IMR-90 (cell line): ENCODE data around the gene VWCE. TPM values are rescaled to one million over a fixed set of nuclear protein-coding genes. Genes with fewer than 3 reads are reported as not detected.

Experiments used
- ATAC-seq: fragments of 200-7000 bp; cut with Tn5 transposase; 2 replicates; pipeline ENCODE4 v1.9.1; 2020; ENCODE audit warnings: low read depth, mild to moderate bottlenecking, moderate library complexity
- BruUV-seq: library from RNA; stranded (reverse); fragments of 400-500 nt; replicated peaks from 2 replicates; lab custom pipeline; 2021; lab: Mats Ljungman, UMichigan
- CTCF ChIA-PET: fragments of 300-600 bp; formaldehyde crosslinking; extraction: SDS; loops from one replicate; lab custom pipeline; 2021; ENCODE audit warnings: antibody characterized with exemption; lab: Yijun Ruan, JAX
- POLR2A ChIA-PET: fragments of 300-600 bp; sonication (Branson Sonifier 250); formaldehyde crosslinking; loops from one replicate; lab custom pipeline; 2022; ENCODE audit warnings: antibody characterized with exemption; ENCODE audit not compliant: unreplicated experiment; lab: Charles Lee
- DNase-seq: peaks from one replicate; pipeline ENCODE4 v3.0.0; 2013
- H2AFZ ChIP-seq: replicated peaks from 2 replicates; pipeline ENCODE3; 2013; ENCODE audit warnings: low read length, mild to moderate bottlenecking; ENCODE audit not compliant: poor library complexity
- H2AK5ac ChIP-seq: 2 replicates; pipeline ENCODE4 v1.6.1; 2013; ENCODE audit warnings: low read depth, low read length, inconsistent platforms
- H2AK9ac ChIP-seq: replicated peaks from 2 replicates; pipeline ENCODE3; 2013; ENCODE audit warnings: mild to moderate bottlenecking, low read depth, low read length, moderate library complexity; ENCODE audit not compliant: poor library complexity
- H2BK120ac ChIP-seq: 2 replicates; pipeline ENCODE4 v1.6.1; 2013; ENCODE audit warnings: low read depth, low read length, inconsistent platforms
- H2BK15ac ChIP-seq: 3 replicates; pipeline ENCODE4 v1.6.1; 2013; ENCODE audit warnings: low read depth, low read length, inconsistent platforms
- H2BK20ac ChIP-seq: 2 replicates; pipeline ENCODE4 v1.6.1; 2013; ENCODE audit warnings: low read depth, mild to moderate bottlenecking, inconsistent platforms, low read length, moderate library complexity
- H2BK5ac ChIP-seq: 2 replicates; pipeline ENCODE4 v1.6.1; 2013; ENCODE audit warnings: mild to moderate bottlenecking, low read depth, low read length, inconsistent platforms; ENCODE audit not compliant: poor library complexity, severe bottlenecking
- H3K14ac ChIP-seq: replicated peaks from 2 replicates; pipeline ENCODE4 v1.6.1; 2013; ENCODE audit warnings: low read depth, low read length, inconsistent platforms
- H3K18ac ChIP-seq: 2 replicates; pipeline ENCODE4 v1.6.1; 2013; ENCODE audit warnings: low read depth, low read length, control low read depth
- H3K23ac ChIP-seq: 2 replicates; pipeline ENCODE4 v1.6.1; 2013; ENCODE audit warnings: low read depth, low read length, inconsistent platforms
- H3K27ac ChIP-seq: 2 replicates; pipeline ENCODE4 v1.5.1; 2013; ENCODE audit warnings: mild to moderate bottlenecking, control low read depth, low read length; ENCODE audit not compliant: insufficient read depth
- H3K27me3 ChIP-seq: 2 replicates; pipeline ENCODE4 v1.6.1; 2013; ENCODE audit warnings: low read length; ENCODE audit not compliant: control insufficient read depth, insufficient read depth
- H3K36me3 ChIP-seq: 2 replicates; pipeline ENCODE4 v1.6.1; 2013; ENCODE audit warnings: low read length, mixed read lengths; ENCODE audit not compliant: control insufficient read depth, insufficient read depth
- H3K4ac ChIP-seq: 2 replicates; pipeline ENCODE4 v1.6.1; 2013; ENCODE audit warnings: low read depth, low read length, inconsistent platforms
- H3K4me1 ChIP-seq: 2 replicates; pipeline ENCODE4 v1.6.1; 2013; ENCODE audit warnings: low read length, mixed read lengths; ENCODE audit not compliant: control insufficient read depth, insufficient read depth
- H3K4me2 ChIP-seq: 2 replicates; pipeline ENCODE4 v1.6.1; 2013; ENCODE audit warnings: low read depth, mild to moderate bottlenecking, control low read depth, low read length, moderate library complexity
- H3K4me3 ChIP-seq: 2 replicates; pipeline ENCODE4 v1.5.1; 2013; ENCODE audit warnings: low read depth, mild to moderate bottlenecking, control low read depth, low read length, moderate library complexity; ENCODE audit not compliant: insufficient read depth
- H3K56ac ChIP-seq: 2 replicates; pipeline ENCODE4 v1.6.1; 2013; ENCODE audit warnings: low read length, inconsistent platforms; ENCODE audit not compliant: insufficient read depth; ENCODE audit errors: extremely low read depth
- H3K79me1 ChIP-seq, 2 experiments: 2 replicates each; pipeline ENCODE4 v1.6.1; 2013; ENCODE audit warnings: low read length in 2 of 2, inconsistent platforms in 1 of 2, low read depth in 1 of 2
- H3K9ac ChIP-seq: 2 replicates; pipeline ENCODE4 v1.6.1; 2013; ENCODE audit warnings: low read depth, low read length, control low read depth
- H3K9me1 ChIP-seq: 2 replicates; pipeline ENCODE4 v1.6.1; 2013; ENCODE audit warnings: low read length, inconsistent platforms; ENCODE audit not compliant: insufficient read depth
- H3K9me3 ChIP-seq: 2 replicates; pipeline ENCODE4 v1.6.1; 2013; ENCODE audit warnings: low read length; ENCODE audit not compliant: control insufficient read depth, insufficient read depth
- H4K20me1 ChIP-seq: 2 replicates; pipeline ENCODE4 v1.6.1; 2013; ENCODE audit warnings: low read length, inconsistent platforms; ENCODE audit not compliant: insufficient read depth
- H4K5ac ChIP-seq: 2 replicates; pipeline ENCODE4 v1.6.1; 2013; ENCODE audit warnings: mild to moderate bottlenecking, low read depth, low read length, control low read depth
- H4K8ac ChIP-seq, 2 experiments: 2 replicates each; pipeline ENCODE4 v1.6.1; 2013; ENCODE audit warnings: low read depth in 2 of 2, low read length in 2 of 2, control low read depth in 1 of 2, inconsistent platforms in 1 of 2
- H4K91ac ChIP-seq: 2 replicates; pipeline ENCODE4 v1.6.1; 2013; ENCODE audit warnings: low read depth, low read length, inconsistent platforms; ENCODE audit not compliant: insufficient read depth
- BHLHE40 ChIP-seq: fragments of 150-350 bp; IDR thresholded peaks from 2 replicates; pipeline ENCODE4 v1.6.1; 2016; ENCODE audit warnings: mild to moderate bottlenecking, low read depth, low read length
- CEBPB ChIP-seq: IDR thresholded peaks from 2 replicates; pipeline ENCODE4 v1.6.1; 2012; ENCODE audit warnings: low read depth, low read length, improper control_type of control experiment
- CHD1 ChIP-seq: IDR thresholded peaks from 2 replicates; pipeline ENCODE4 v1.6.1; 2012; ENCODE audit warnings: low read depth, low read length, improper control_type of control experiment
- FOS ChIP-seq: fragments of 150-350 bp; IDR thresholded peaks from 2 replicates; pipeline ENCODE4 v1.6.1; 2016; ENCODE audit warnings: low read depth, low read length
- MAFK ChIP-seq: IDR thresholded peaks from 2 replicates; pipeline ENCODE4 v1.6.1; 2012; ENCODE audit warnings: low read depth, low read length, improper control_type of control experiment
- MAZ ChIP-seq: IDR thresholded peaks from 2 replicates; pipeline ENCODE4 v1.6.1; 2012; ENCODE audit warnings: low read depth, mild to moderate bottlenecking, low read length, improper control_type of control experiment, moderate library complexity, borderline replicate concordance
- MXI1 ChIP-seq: IDR thresholded peaks from 2 replicates; pipeline ENCODE4 v1.6.1; 2012; ENCODE audit warnings: low read depth, mild to moderate bottlenecking, low read length, moderate library complexity, borderline replicate concordance
- NFE2L2 ChIP-seq: fragments of 150-350 bp; IDR thresholded peaks from 2 replicates; pipeline ENCODE4 v1.6.1; 2016; ENCODE audit warnings: low read depth, mild to moderate bottlenecking, low read length
- POLR2A ChIP-seq: IDR thresholded peaks from 2 replicates; pipeline ENCODE4 v1.6.1; 2012; ENCODE audit warnings: mild to moderate bottlenecking, low read depth, low read length
- RAD21 ChIP-seq: IDR thresholded peaks from 2 replicates; pipeline ENCODE4 v1.6.1; 2012; ENCODE audit warnings: low read length, improper control_type of control experiment
- RCOR1 ChIP-seq: IDR thresholded peaks from 2 replicates; pipeline ENCODE4 v1.6.1; 2012; ENCODE audit warnings: mild to moderate bottlenecking, low read length, improper control_type of control experiment; ENCODE audit not compliant: insufficient replicate concordance
- RFX5 ChIP-seq: IDR thresholded peaks from 2 replicates; pipeline ENCODE4 v1.8.0; 2012; ENCODE audit warnings: low read depth, mild to moderate bottlenecking, low read length, moderate library complexity
- SMC3 ChIP-seq: fragments of 150-350 bp; IDR thresholded peaks from 2 replicates; pipeline ENCODE4 v1.6.1; 2016; ENCODE audit warnings: low read depth, mild to moderate bottlenecking, antibody characterized with exemption, low read length, moderate library complexity
- whole genome bisulfite sequencing, 2 experiments: methylation state at CpG; one replicate each; pipeline versions ENCODE4 v1.1.5 to v1.1.7; 2013; ENCODE audit warnings: missing lambda C conversion rate in 2 of 2; ENCODE audit not compliant: insufficient read length in 1 of 2; ENCODE audit errors: extremely low coverage in 2 of 2; 5-methylcytosine and 5-hydroxymethylcytosine counted together
- dilution Hi-C: fragments of 300-500 bp; cut with HindIII; formaldehyde crosslinking; loops from one replicate; pipeline ENCODE4 v1.14.3; 2018; ENCODE audit warnings: low sequenced_read_pairs; ENCODE audit not compliant: unreplicated experiment
- in situ Hi-C: fragments of 300-500 bp; cut with MboI; formaldehyde crosslinking; loops from 3 replicates; pipeline ENCODE4 v1.14.3; 2019; ENCODE audit warnings: low sequenced_read_pairs, inconsistent platforms, mixed read lengths
- intact Hi-C: fragments of 100-400 bp; cut with micrococcal nuclease; formaldehyde crosslinking; loops from 2 replicates; pipeline ENCODE4 v1.10.0; 2022
- polyA plus RNA-seq, 3 experiments: library from polyadenylated mRNA; depleted of rRNA; stranded (reverse); fragments of >200 nt; gene quantifications; 2 replicates each; pipeline ENCODE4 v1.2.3, GENCODE V29; 2012; ENCODE audit warnings: low replicate concordance in 1 of 3
- total RNA-seq: library from RNA; depleted of rRNA; stranded (reverse); fragments of >200 nt; gene quantifications from 2 replicates; pipeline ENCODE4 v1.2.3, GENCODE V29; 2012
- TF ChIP-seq, protein P1 (sequence below): fragments of 150-350 bp; IDR thresholded peaks from 2 replicates; pipeline ENCODE4 v1.6.1; 2017; ENCODE audit warnings: mild to moderate bottlenecking, antibody characterized with exemption, low read length, low read depth
- TF ChIP-seq, protein P2 (sequence below): conservative IDR thresholded peaks from 2 replicates; pipeline ENCODE4 v1.5.1; 2012; ENCODE audit warnings: mild to moderate bottlenecking, low read depth, low read length, improper control_type of control experiment
- TF ChIP-seq, protein P3 (sequence below): fragments of 150-350 bp; IDR thresholded peaks from 2 replicates; pipeline ENCODE4 v1.6.1; 2016; ENCODE audit warnings: low read depth, mild to moderate bottlenecking, low read length, moderate library complexity, borderline replicate concordance

VWCE gene
- total and polyA plus RNA-seq, 2 of the 4 experiments (the other 2 are of a cell fraction), result under 0.01 to 1.1 TPM

DNA sequence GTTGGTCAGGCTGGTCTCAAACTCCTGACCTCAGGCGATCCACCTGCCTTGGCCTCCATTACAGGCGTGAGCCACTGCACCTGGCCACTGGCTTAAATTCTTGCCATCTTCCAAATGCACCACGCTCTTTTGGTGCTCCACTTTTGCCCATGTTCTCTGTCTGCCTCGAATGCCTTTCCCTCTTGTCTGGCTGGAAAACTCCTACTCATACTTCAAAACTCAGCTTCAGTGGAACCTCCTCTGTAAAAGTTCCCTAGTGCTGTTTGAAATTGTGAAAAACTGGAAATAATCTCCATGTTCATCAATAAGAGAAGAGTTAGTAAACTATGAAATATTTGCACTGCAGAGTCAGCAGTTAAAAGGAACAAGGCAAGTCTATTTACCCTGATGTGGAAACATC, 11.5 kb downstream of the VWCE start:
- Histone ChIP-seq H3K56ac (no peak overlapping the region), H2BK5ac (no peak overlapping the region), H4K5ac (no peak overlapping the region), H3K9ac (no peak overlapping the region), H3K9me1 (peaks cover 4% of the 10 kb centered on the region; the same call in 1 of the 2 replicates), H4K8ac (no peak overlapping the region), H3K4me1 (no peaks in the 10 kb centered on the region), H3K36me3 (no peaks in the 10 kb centered on the region), H2BK15ac (no peak overlapping the region), H2BK20ac (no peak overlapping the region), H2AK5ac (no peak overlapping the region), H4K91ac (no peak overlapping the region), H3K9me3 (no peaks in the 10 kb centered on the region), H3K27ac (no peak overlapping the region), H2AFZ (no peak overlapping the region), H3K79me1 (no peaks in the 10 kb centered on the region), H3K4me3 (no peak overlapping the region), H4K20me1 (no peaks in the 10 kb centered on the region), H3K4ac (no peak overlapping the region), H3K14ac (no peak overlapping the region), H3K27me3 (no peaks in the 10 kb centered on the region), H3K18ac (no peak overlapping the region), H3K23ac (no peak overlapping the region), H2AK9ac (no peak overlapping the region), H3K4me2 (no peak overlapping the region), H2BK120ac (no peak overlapping the region)
- TF ChIP-seq RCOR1, result no peak
- TF ChIP-seq, protein P1, sequence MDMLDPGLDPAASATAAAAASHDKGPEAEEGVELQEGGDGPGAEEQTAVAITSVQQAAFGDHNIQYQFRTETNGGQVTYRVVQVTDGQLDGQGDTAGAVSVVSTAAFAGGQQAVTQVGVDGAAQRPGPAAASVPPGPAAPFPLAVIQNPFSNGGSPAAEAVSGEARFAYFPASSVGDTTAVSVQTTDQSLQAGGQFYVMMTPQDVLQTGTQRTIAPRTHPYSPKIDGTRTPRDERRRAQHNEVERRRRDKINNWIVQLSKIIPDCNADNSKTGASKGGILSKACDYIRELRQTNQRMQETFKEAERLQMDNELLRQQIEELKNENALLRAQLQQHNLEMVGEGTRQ, result no peak
- TF ChIP-seq, protein P2, sequence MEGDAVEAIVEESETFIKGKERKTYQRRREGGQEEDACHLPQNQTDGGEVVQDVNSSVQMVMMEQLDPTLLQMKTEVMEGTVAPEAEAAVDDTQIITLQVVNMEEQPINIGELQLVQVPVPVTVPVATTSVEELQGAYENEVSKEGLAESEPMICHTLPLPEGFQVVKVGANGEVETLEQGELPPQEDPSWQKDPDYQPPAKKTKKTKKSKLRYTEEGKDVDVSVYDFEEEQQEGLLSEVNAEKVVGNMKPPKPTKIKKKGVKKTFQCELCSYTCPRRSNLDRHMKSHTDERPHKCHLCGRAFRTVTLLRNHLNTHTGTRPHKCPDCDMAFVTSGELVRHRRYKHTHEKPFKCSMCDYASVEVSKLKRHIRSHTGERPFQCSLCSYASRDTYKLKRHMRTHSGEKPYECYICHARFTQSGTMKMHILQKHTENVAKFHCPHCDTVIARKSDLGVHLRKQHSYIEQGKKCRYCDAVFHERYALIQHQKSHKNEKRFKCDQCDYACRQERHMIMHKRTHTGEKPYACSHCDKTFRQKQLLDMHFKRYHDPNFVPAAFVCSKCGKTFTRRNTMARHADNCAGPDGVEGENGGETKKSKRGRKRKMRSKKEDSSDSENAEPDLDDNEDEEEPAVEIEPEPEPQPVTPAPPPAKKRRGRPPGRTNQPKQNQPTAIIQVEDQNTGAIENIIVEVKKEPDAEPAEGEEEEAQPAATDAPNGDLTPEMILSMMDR, result no peak
- TF ChIP-seq, protein P3, sequence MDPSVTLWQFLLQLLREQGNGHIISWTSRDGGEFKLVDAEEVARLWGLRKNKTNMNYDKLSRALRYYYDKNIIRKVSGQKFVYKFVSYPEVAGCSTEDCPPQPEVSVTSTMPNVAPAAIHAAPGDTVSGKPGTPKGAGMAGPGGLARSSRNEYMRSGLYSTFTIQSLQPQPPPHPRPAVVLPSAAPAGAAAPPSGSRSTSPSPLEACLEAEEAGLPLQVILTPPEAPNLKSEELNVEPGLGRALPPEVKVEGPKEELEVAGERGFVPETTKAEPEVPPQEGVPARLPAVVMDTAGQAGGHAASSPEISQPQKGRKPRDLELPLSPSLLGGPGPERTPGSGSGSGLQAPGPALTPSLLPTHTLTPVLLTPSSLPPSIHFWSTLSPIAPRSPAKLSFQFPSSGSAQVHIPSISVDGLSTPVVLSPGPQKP, result no peak
- no peak for TF ChIP-seq SMC3
- TF ChIP-seq NFE2L2, result no peak
- TF ChIP-seq FOS, result no peak
- TF ChIP-seq POLR2A, result no peak
- TF ChIP-seq BHLHE40, result no peak
- no peak for TF ChIP-seq RFX5
- TF ChIP-seq CHD1, result no peak
- TF ChIP-seq MXI1, result no peak
- no peak for TF ChIP-seq MAFK
- no peak for TF ChIP-seq CEBPB
- TF ChIP-seq MAZ, result no peak
- no peak for TF ChIP-seq RAD21
- WGBS, 2 experiments, result 92% methylated on average over 3 of the region's 4 CpGs; no CpG with 5 or more reads in 1 of the 2 experiments
- in situ Hi-C loops, result no loop called here
- dilution Hi-C loops, result no loop called here
- CTCF ChIA-PET, result no interaction called here
- POLR2A ChIA-PET, result no interaction called here
- no peak for DNase-seq
- ATAC-seq, result no peak
- no TSS peak for BruUV-seq
- intact Hi-C loops, result no loop called here
